Activated CD4-positive, alpha-beta T cell treated with anti-CD3 and anti-CD28 coated beads for 36 hours (primary cell): ENCODE data around the gene DNM3. TPM values are rescaled to one million over a fixed set of nuclear protein-coding genes. Genes with fewer than 3 reads are reported as not detected.

Experiments used
- ATAC-seq: fragments of 200-7000 bp; cut with Tn5 transposase; one replicate; pipeline ENCODE4 v1.10.0; 2021; ENCODE audit warnings: mild to moderate bottlenecking, moderate library complexity
- CTCF ChIA-PET: fragments of 350-600 bp; sonication (Branson Sonifier 250); formaldehyde crosslinking; loops from one replicate; lab custom pipeline; 2021; ENCODE audit warnings: antibody characterized with exemption; lab: Charles Lee
- POLR2A ChIA-PET: fragments of 350-600 bp; sonication (Branson Sonifier 250); formaldehyde crosslinking; loops from one replicate; lab custom pipeline; 2021; ENCODE audit warnings: antibody characterized with exemption, inconsistent platforms; lab: Charles Lee
- DNase-seq: peaks from one replicate; pipeline ENCODE4 v3.0.0-alpha.2; 2020
- H3K27ac Mint-ChIP-seq: one replicate; pipeline ENCODE4 v1.8.0; 2021; ENCODE audit warnings: mixed read lengths
- H3K27me3 Mint-ChIP-seq: one replicate; pipeline ENCODE4 v1.8.0; 2021; ENCODE audit warnings: mixed read lengths
- H3K36me3 Mint-ChIP-seq: one replicate; pipeline ENCODE4 v1.8.0; 2021; ENCODE audit warnings: low read depth, mixed read lengths
- H3K4me1 Mint-ChIP-seq: one replicate; pipeline ENCODE4 v1.8.0; 2021; ENCODE audit warnings: mixed read lengths
- H3K4me3 Mint-ChIP-seq: one replicate; pipeline ENCODE4 v1.8.0; 2021; ENCODE audit warnings: mild to moderate bottlenecking, moderate library complexity, mixed read lengths
- H3K9me3 Mint-ChIP-seq: one replicate; pipeline ENCODE4 v1.8.0; 2021; ENCODE audit warnings: low read depth, mixed read lengths
- intact Hi-C, 2 experiments: fragments of 100-400 bp; cut with DNase I in 1 of 2; cut with micrococcal nuclease in 1 of 2; formaldehyde crosslinking; loops; one replicate each; pipeline versions ENCODE4 v1.14.2 to v1.15.1; 2022 to 2024; cut with DNase I, micrococcal nuclease
- total RNA-seq, 2 experiments: library from RNA; stranded (reverse); gene quantifications; one replicate each; pipeline ENCODE4 v1.2.3, GENCODE V29; 2021

Gene DNM3
- total RNA-seq, 2 experiments from 2014 or later = 1.1 to 1.4 TPM

GRCh38 chr1:171868217-171868803 lies 27.0 kb downstream of the DNM3 start:
- Mint-ChIP-seq H3K4me1 (no peaks in the 10 kb centered on the region), H3K27ac (no peak overlapping the region), H3K9me3 (no peaks in the 10 kb centered on the region), H3K4me3 (no peak overlapping the region), H3K27me3 (peaks cover 6% of the 10 kb centered on the region), H3K36me3 (no peaks in the 10 kb centered on the region)
- ChIA-PET POLR2A (no interaction called here), CTCF (interaction anchor here (0.6 to 1.3 kb wide), 3 partner anchors 10 to 52 kb away, joined by 3 to 4 read pairs (median 4); no protein-coding TSS in a partner anchor)
- no peak for DNase-seq
- intact Hi-C loops = no loop called here
- ATAC-seq = no peak

GRCh38 chr1:171869097-171869496 lies 27.8 kb downstream of the DNM3 start:
- Mint-ChIP-seq H3K36me3 (no peaks in the 10 kb centered on the region), H3K27ac (no peak overlapping the region), H3K4me3 (no peak overlapping the region), H3K4me1 (no peaks in the 10 kb centered on the region), H3K27me3 (peaks cover 6% of the 10 kb centered on the region), H3K9me3 (no peaks in the 10 kb centered on the region)
- ChIA-PET POLR2A (no interaction called here), CTCF (interaction anchor here (1.3 kb wide), 1 partner anchor 11 kb away, joined by 4 read pairs; no protein-coding TSS in a partner anchor)
- DNase-seq (no peak), ATAC-seq (no peak)
- intact Hi-C loops = no loop called here

DNA sequence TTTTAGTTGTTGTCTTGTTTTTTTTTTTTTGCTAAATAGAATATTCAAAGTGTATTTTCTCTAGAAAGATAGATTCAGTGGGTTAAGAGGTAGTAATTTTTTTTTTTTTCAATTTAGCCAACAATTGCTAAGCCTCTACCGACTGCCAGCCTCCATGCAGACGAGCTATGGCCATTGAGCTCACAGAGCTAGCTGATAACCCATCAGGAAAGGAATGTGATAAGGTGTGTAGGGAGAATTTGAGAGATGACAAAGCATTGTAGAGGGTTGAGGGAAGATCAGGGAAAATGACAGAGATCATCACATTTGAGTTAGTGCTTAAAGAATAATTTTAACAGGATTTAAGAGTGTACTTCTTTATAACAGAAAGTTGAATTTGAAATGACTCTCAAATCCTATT lies 30.6 kb downstream of the DNM3 start:
- no peak overlapping the region for H3K4me3 Mint-ChIP-seq
- CTCF ChIA-PET = interaction anchor here (0.5 to 1.0 kb wide), 2 partner anchors 37 to 51 kb away, joined by 3 to 4 read pairs; no protein-coding TSS in a partner anchor

GRCh38 chr1:171872430-171872829 lies 31.1 kb downstream of the DNM3 start:
- no peak overlapping the region for H3K4me3 Mint-ChIP-seq
- ATAC-seq (no peak), DNase-seq (no peak)
- H3K27ac Mint-ChIP-seq = no peak overlapping the region
- ChIA-PET POLR2A (no interaction called here), CTCF (interaction anchor here (0.5 to 1.0 kb wide), 2 partner anchors 36 to 50 kb away, joined by 3 to 4 read pairs; no protein-coding TSS in a partner anchor)
- H3K4me1 Mint-ChIP-seq = no peaks in the 10 kb centered on the region
- no peaks in the 10 kb centered on the region for H3K36me3 Mint-ChIP-seq
- H3K9me3 Mint-ChIP-seq = no peaks in the 10 kb centered on the region
- peaks cover 6% of the 10 kb centered on the region for H3K27me3 Mint-ChIP-seq
- intact Hi-C loops = no loop called here

More for the DNA sequence above, 30.6 kb downstream of the DNM3 start:
- peaks cover 6% of the 10 kb centered on the region for H3K27me3 Mint-ChIP-seq
- H3K9me3 Mint-ChIP-seq = no peaks in the 10 kb centered on the region
- POLR2A ChIA-PET = no interaction called here
- no peaks in the 10 kb centered on the region for H3K36me3 Mint-ChIP-seq
- no peak for DNase-seq
- H3K27ac Mint-ChIP-seq = no peak overlapping the region
- H3K4me1 Mint-ChIP-seq = no peaks in the 10 kb centered on the region
- intact Hi-C loops = no loop called here
- ATAC-seq = no peak

GRCh38 chr1:171873664-171874063 lies 32.4 kb downstream of the DNM3 start:
- no peak overlapping the region for H3K27ac Mint-ChIP-seq
- H3K9me3 Mint-ChIP-seq = no peaks in the 10 kb centered on the region
- no peaks in the 10 kb centered on the region for H3K36me3 Mint-ChIP-seq
- intact Hi-C loops = no loop called here
- ChIA-PET POLR2A (no interaction called here), CTCF (interaction anchor here (0.6 kb wide), 1 partner anchor 470 kb away, joined by 3 read pairs; no protein-coding TSS in a partner anchor)
- no peak overlapping the region for H3K4me3 Mint-ChIP-seq
- ATAC-seq (no peak), DNase-seq (no peak)
- peaks cover 6% of the 10 kb centered on the region for H3K27me3 Mint-ChIP-seq
- peaks cover 2% of the 10 kb centered on the region for H3K4me1 Mint-ChIP-seq

GRCh38 chr1:171877701-171878100 lies 36.4 kb downstream of the DNM3 start:
- Mint-ChIP-seq H3K27me3 (no peaks in the 10 kb centered on the region), H3K4me3 (no peak overlapping the region), H3K36me3 (no peaks in the 10 kb centered on the region), H3K9me3 (no peaks in the 10 kb centered on the region), H3K4me1 (peaks cover 2% of the 10 kb centered on the region), H3K27ac (no peak overlapping the region)
- intact Hi-C loops = no loop called here
- DNase-seq = no peak
- CTCF ChIA-PET = interaction anchor here (0.6 kb wide), 1 partner anchor 37 kb away, joined by 3 read pairs; the partner anchor contains the start of gene DNM3
- ATAC-seq = peak; percentile 98
- POLR2A ChIA-PET = no interaction called here

GRCh38 chr1:171879556-171879955 lies 38.3 kb downstream of the DNM3 start:
- ATAC-seq (no peak), DNase-seq (no peak)
- POLR2A ChIA-PET = no interaction called here
- no peaks in the 10 kb centered on the region for H3K36me3 Mint-ChIP-seq
- H3K27ac Mint-ChIP-seq = no peak overlapping the region
- intact Hi-C loops = no loop called here
- peaks cover 12% of the 10 kb centered on the region for H3K4me1 Mint-ChIP-seq
- CTCF ChIA-PET = no interaction called here
- H3K27me3 Mint-ChIP-seq = no peaks in the 10 kb centered on the region
- no peaks in the 10 kb centered on the region for H3K9me3 Mint-ChIP-seq
- no peak overlapping the region for H3K4me3 Mint-ChIP-seq

GRCh38 chr1:171881442-171881841 lies 40.1 kb downstream of the DNM3 start:
- Mint-ChIP-seq H3K9me3 (no peaks in the 10 kb centered on the region), H3K4me3 (no peak overlapping the region), H3K4me1 (peaks cover 12% of the 10 kb centered on the region), H3K36me3 (no peaks in the 10 kb centered on the region), H3K27ac (no peak overlapping the region), H3K27me3 (no peaks in the 10 kb centered on the region)
- POLR2A ChIA-PET = no interaction called here
- ATAC-seq (no peak), DNase-seq (no peak)
- CTCF ChIA-PET = no interaction called here
- intact Hi-C loops = no loop called here

GRCh38 chr1:171883849-171884248 lies 42.6 kb downstream of the DNM3 start:
- H3K4me1 Mint-ChIP-seq = peaks cover 10% of the 10 kb centered on the region
- H3K27me3 Mint-ChIP-seq = no peaks in the 10 kb centered on the region
- peak; percentile 94 for ATAC-seq
- peak overlapping the region; percentile 47 for H3K27ac Mint-ChIP-seq
- no peaks in the 10 kb centered on the region for H3K36me3 Mint-ChIP-seq
- no peaks in the 10 kb centered on the region for H3K9me3 Mint-ChIP-seq
- intact Hi-C loops = no loop called here
- POLR2A ChIA-PET = no interaction called here
- CTCF ChIA-PET = interaction anchor here (1.6 kb wide), 1 partner anchor 89 kb away, joined by 3 read pairs; no protein-coding TSS in a partner anchor
- H3K4me3 Mint-ChIP-seq = no peak overlapping the region
- peak; percentile 57 for DNase-seq

DNA sequence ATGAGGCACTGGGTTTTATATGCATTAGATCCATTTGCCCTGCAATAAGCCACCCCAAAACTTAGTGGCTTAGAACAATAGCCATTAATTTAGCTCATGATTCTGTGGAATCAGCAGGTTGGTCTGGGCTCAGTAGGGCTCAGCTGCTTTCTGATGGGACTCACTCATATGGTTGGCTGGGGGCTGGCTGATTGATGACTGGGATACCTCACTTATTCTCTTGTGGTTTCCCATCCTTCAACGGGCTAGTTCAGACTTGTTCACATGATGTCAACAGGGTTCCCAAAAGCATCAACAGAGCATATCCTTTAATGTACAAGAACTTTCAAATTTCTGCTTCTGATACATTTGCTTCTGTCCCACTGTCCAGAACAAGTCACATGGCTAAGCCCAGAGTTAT lies 43.2 kb downstream of the DNM3 start:
- intact Hi-C loops = no loop called here
- CTCF ChIA-PET = interaction anchor here (1.6 kb wide), 1 partner anchor 90 kb away, joined by 3 read pairs; no protein-coding TSS in a partner anchor

GRCh38 chr1:171890131-171890530 lies 48.8 kb downstream of the DNM3 start:
- Mint-ChIP-seq H3K27me3 (no peaks in the 10 kb centered on the region), H3K9me3 (no peaks in the 10 kb centered on the region), H3K36me3 (no peaks in the 10 kb centered on the region), H3K4me1 (no peaks in the 10 kb centered on the region), H3K4me3 (no peak overlapping the region), H3K27ac (no peak overlapping the region)
- intact Hi-C loops = no loop called here
- ATAC-seq (no peak), DNase-seq (no peak)
- ChIA-PET POLR2A (no interaction called here), CTCF (interaction anchor here (0.7 to 1.2 kb wide), 2 partner anchors 14 to 245 kb away, joined by 4 read pairs; no protein-coding TSS in a partner anchor)

More for the DNA sequence above, 43.2 kb downstream of the DNM3 start:
- no peaks in the 10 kb centered on the region for H3K36me3 Mint-ChIP-seq
- POLR2A ChIA-PET = no interaction called here
- no peak overlapping the region for H3K27ac Mint-ChIP-seq
- no peak overlapping the region for H3K4me3 Mint-ChIP-seq
- ATAC-seq (no peak), DNase-seq (no peak)
- no peaks in the 10 kb centered on the region for H3K9me3 Mint-ChIP-seq
- no peaks in the 10 kb centered on the region for H3K27me3 Mint-ChIP-seq
- H3K4me1 Mint-ChIP-seq = peaks cover 10% of the 10 kb centered on the region
